LNCaP clone FGC (cell line): Measurements from ENCODE around the gene MCM3AP.

ENCODE experiments used
- DNase-seq: peaks from one replicate; pipeline ENCODE4 v3.0.0-alpha.2; 2011; ENCODE audit warnings: low read depth
- H3K4me3 ChIP-seq: 2 replicates; pipeline ENCODE4 v1.5.1; 2011; ENCODE audit warnings: mild to moderate bottlenecking, low read depth, low read length, control low read depth
- TF ChIP-seq, protein P1 (sequence below): IDR thresholded peaks from 2 replicates; pipeline ENCODE4 v1.5.1; 2012; ENCODE audit warnings: mild to moderate bottlenecking; ENCODE audit not compliant: control insufficient read depth, insufficient read depth; ENCODE audit errors: extremely low read depth

MCM3AP gene

GRCh38 chr21:46208761-46209721 lies 76.4 kb downstream of the MCM3AP start:
- TF ChIP-seq, protein P1, sequence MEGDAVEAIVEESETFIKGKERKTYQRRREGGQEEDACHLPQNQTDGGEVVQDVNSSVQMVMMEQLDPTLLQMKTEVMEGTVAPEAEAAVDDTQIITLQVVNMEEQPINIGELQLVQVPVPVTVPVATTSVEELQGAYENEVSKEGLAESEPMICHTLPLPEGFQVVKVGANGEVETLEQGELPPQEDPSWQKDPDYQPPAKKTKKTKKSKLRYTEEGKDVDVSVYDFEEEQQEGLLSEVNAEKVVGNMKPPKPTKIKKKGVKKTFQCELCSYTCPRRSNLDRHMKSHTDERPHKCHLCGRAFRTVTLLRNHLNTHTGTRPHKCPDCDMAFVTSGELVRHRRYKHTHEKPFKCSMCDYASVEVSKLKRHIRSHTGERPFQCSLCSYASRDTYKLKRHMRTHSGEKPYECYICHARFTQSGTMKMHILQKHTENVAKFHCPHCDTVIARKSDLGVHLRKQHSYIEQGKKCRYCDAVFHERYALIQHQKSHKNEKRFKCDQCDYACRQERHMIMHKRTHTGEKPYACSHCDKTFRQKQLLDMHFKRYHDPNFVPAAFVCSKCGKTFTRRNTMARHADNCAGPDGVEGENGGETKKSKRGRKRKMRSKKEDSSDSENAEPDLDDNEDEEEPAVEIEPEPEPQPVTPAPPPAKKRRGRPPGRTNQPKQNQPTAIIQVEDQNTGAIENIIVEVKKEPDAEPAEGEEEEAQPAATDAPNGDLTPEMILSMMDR: no peak
- H3K4me3 ChIP-seq: no peak overlapping the region
- no peak for DNase-seq

GRCh38 chr21:46207920-46208591 lies 77.4 kb downstream of the MCM3AP start:
- TF ChIP-seq, protein P1: no peak
- H3K4me3 ChIP-seq: no peak overlapping the region
- DNase-seq: no peak

- H3K4me3 ChIP-seq: no peak overlapping the region
- DNase-seq: no peak
- TF ChIP-seq, protein P1: no peak
Observed at GRCh38 chr21:46207006-46207919, 78.1 kb downstream of the MCM3AP start.

- no peak for DNase-seq
- H3K4me3 ChIP-seq: no peak overlapping the region
- TF ChIP-seq, protein P1: no peak
Observed at GRCh38 chr21:46206163-46207005, 79.0 kb downstream of the MCM3AP start.

DNA sequence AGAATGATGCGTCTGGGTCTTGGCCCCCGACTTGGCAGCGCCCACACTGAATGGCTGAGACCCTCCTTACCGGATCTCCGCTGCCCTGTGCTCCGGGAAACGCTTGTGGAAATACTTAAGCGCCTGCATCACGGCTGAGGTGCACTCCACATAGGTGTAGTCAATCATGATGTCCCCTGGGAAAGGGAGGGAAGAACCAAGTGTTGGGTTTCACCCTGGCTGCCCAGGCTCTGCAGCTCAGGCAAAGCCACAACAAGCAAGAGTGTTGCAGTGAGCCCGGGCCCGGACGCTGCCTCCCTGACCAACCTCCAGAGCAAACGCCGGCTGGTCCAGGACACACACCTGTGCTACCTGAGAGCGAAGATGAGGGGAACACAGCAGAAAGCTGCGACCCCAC lies 79.6 kb downstream of the MCM3AP start:
- no peak overlapping the region for H3K4me3 ChIP-seq

More for the DNA sequence above, 79.6 kb downstream of the MCM3AP start:
- DNase-seq: no peak
- TF ChIP-seq, protein P1: no peak
